ENCODE results near the gene NID2.
A peak's percentile ranks its signal among the peaks of the same experiment; 100 is the strongest.

The NID2 gene

GRCh38 chr14:52026017-52026660 lies 42.7 kb downstream of the NID2 start:
- POLR2A ChIA-PET: no interaction called here
- no peak for DNase-seq (ENCODE audit: extremely low spot score)
- no peak for TF ChIP-seq CTCF (IDR thresholded peaks at IDR 0.05; ENCODE audit: control extremely low read depth, extremely low read depth, low read depth, missing control alignments)
- CTCF ChIA-PET: interaction anchor here (1.0 to 1.9 kb wide), 3 partner anchors 17 to 21 kb away, joined by 4 to 7 read pairs (median 4); no protein-coding TSS in a partner anchor

GRCh38 chr14:52025310-52025709 lies 43.5 kb downstream of the NID2 start:
- POLR2A ChIA-PET: no interaction called here
- TF ChIP-seq CTCF (IDR thresholded peaks at IDR 0.05; ENCODE audit: control extremely low read depth, extremely low read depth, low read depth, missing control alignments): no peak
- no peak for DNase-seq (ENCODE audit: extremely low spot score)
- CTCF ChIA-PET: interaction anchor here (1.8 kb wide), 1 partner anchor 17 kb away, joined by 4 read pairs; no protein-coding TSS in a partner anchor

GRCh38 chr14:52023518-52023917 lies 45.3 kb downstream of the NID2 start:
- ChIA-PET POLR2A (no interaction called here), CTCF (interaction anchor here (1.4 to 1.7 kb wide), 2 partner anchors 19 to 45 kb away, joined by 5 read pairs; no protein-coding TSS in a partner anchor)
- no peak for DNase-seq (ENCODE audit: extremely low spot score)
- no peak for TF ChIP-seq CTCF (IDR thresholded peaks at IDR 0.05; ENCODE audit: control extremely low read depth, extremely low read depth, low read depth, missing control alignments)

- DNase-seq (ENCODE audit: extremely low spot score): peak; percentile 46
- TF ChIP-seq CTCF (IDR thresholded peaks at IDR 0.05; ENCODE audit: control extremely low read depth, extremely low read depth, low read depth, missing control alignments): no peak
- POLR2A ChIA-PET: no interaction called here
- CTCF ChIA-PET: interaction anchor here (1.3 to 2.2 kb wide), 4 partner anchors 9 to 43 kb away, joined by 3 to 7 read pairs (median 5); no protein-coding TSS in a partner anchor
These were observed 46.8 kb downstream of the NID2 start for GRCh38 chr14:52021957-52022600.

GRCh38 chr14:52020866-52021717 lies 47.8 kb downstream of the NID2 start:
- no peak for DNase-seq (ENCODE audit: extremely low spot score)
- POLR2A ChIA-PET: no interaction called here
- CTCF ChIA-PET: interaction anchor here (1.3 to 2.2 kb wide), 3 partner anchors 8 to 42 kb away, joined by 3 to 7 read pairs (median 3); no protein-coding TSS in a partner anchor
- no peak for TF ChIP-seq CTCF (IDR thresholded peaks at IDR 0.05; ENCODE audit: control extremely low read depth, extremely low read depth, low read depth, missing control alignments)

GRCh38 chr14:52020161-52020714 lies 48.6 kb downstream of the NID2 start:
- no peak for TF ChIP-seq CTCF (IDR thresholded peaks at IDR 0.05; ENCODE audit: control extremely low read depth, extremely low read depth, low read depth, missing control alignments)
- POLR2A ChIA-PET: no interaction called here
- no peak for DNase-seq (ENCODE audit: extremely low spot score)
- CTCF ChIA-PET: interaction anchor here (1.0 to 1.6 kb wide), 4 partner anchors 9 to 42 kb away, joined by 3 to 6 read pairs (median 3); no protein-coding TSS in a partner anchor

Measured in GM10248 (cell line).